Activated CD8-positive, alpha-beta memory T cell treated with anti-CD3 and anti-CD28 coated beads, Interleukin-2, amount 50 U/mL, for 24 hours (primary cell): Measurements from ENCODE around the gene DMD.

Experiments used
- DNase-seq: peaks from one replicate; pipeline ENCODE4 v3.0.0-alpha.2; 2020; ENCODE audit errors: extremely low read depth

DMD gene

GRCh38 chrX:31126205-31126604 lies 2085.1 kb downstream of the DMD start:
- DNase-seq = no peak

DNA sequence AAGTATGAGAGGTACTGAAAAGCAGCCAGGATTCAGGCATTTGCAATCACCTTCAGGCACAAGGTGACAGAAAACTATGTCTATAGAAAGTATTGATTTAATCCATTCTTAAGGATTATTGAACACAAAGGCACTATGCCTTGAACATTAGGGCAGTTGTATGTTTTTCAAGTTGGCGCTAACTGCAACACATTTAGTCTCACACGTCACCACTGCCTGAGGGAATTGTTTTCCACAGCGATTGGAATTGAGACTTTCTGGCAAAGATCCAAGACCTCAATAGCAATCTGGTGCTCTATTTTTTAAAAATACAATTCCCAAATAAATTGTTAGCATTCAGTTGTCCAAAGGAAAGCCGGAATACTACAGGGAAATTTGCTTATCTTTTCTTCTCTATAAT lies 2086.8 kb downstream of the DMD start:
- no peak for DNase-seq

DNA sequence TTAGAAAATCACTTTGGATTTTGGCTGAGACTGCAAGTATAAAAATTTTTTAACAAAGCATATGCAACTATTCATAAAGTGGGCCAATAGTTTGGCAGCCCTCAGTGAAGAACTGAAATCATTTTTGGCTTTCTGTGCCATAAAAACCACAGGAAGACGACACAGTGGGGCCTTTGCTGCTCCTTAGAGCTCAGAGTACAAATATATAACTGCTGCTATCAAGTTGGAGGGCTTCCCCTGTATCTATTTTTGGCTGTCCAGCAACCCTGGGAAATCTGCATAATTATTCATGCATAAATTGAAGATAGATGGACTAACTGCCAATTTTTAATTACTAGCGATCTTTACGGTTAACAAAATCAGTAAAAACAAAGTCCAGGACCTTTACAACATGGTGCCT lies 2088.0 kb downstream of the DMD start:
- DNase-seq = no peak

DNA sequence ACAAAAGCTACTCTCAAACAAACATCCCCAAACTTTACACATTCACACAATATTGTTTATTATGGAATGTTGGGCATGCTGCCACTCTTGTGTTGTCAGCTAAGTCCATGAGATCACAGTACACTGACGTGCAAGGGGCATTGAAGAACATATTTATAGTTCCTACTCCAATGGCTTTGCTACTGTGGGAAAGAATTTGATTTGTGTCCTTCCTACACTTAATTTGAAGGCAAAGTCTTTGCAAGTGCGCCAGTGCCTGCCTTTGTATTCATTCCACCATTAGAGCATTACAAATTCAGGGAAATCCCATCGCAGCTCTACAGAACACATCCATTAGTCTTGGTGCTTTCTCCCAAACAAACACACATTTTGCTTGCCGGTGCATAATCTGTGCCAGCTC lies 2094.1 kb downstream of the DMD start:
- DNase-seq = no peak

GRCh38 chrX:31115398-31115797 lies 2096.0 kb downstream of the DMD start:
- no peak for DNase-seq

- DNase-seq = no peak
These were observed 2096.5 kb downstream of the DMD start for GRCh38 chrX:31114858-31115257.

DNA sequence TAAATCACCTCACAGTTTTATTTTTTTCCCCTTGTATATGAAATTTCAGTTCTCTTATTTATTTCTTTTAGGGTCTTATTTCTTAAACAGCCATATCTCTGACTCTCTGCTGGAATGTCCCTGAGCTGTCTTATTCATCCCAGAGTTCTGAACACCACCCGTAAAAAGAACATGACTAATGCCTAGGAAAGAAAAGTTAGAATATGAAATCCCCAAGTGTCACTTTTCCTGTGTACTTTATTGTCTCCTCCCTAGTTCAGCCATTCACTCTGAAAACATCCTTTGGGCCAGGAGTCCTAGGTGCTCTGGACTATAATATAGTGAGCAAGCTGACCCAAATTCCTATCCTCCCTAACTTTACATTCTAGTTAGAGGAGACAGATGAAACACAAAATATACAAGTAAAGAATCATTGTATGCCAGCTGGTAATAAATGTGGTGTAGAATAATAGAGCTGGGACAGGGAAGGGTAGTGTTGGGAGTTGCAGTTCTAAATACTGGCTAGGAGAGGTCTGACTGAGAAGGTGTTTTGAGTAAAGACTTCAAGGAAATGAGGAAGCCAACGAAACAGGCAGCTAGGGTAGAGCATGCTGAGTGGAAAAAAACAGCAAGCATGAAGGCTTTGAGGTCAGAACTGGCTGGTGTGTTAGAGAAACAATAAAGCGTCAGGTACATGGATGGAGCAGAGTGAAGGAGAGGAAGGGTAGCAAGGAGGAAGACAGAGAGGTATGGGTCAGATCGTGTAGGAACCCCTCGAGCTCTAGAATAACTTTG lies 2098.9 kb downstream of the DMD start:
- no peak for DNase-seq

DNA sequence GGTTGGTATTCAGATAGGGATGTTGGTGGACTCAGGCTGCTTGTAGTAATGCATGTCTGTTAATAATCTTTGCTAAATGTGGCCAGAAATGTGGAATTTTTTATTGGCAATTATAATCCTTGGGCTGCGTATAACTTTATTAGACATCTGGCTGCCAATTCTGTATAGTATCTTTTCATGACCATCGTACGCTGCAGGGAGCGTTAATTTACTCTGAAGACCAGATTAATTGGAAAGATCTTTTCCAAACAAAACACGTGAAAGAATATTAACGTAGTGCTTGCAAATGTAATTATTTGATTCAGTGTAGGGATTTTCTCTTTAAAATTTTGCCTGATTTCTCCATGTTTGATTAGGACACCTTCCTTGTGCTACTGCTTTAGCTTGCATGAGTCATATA lies 2100.7 kb downstream of the DMD start:
- no peak for DNase-seq

DNA sequence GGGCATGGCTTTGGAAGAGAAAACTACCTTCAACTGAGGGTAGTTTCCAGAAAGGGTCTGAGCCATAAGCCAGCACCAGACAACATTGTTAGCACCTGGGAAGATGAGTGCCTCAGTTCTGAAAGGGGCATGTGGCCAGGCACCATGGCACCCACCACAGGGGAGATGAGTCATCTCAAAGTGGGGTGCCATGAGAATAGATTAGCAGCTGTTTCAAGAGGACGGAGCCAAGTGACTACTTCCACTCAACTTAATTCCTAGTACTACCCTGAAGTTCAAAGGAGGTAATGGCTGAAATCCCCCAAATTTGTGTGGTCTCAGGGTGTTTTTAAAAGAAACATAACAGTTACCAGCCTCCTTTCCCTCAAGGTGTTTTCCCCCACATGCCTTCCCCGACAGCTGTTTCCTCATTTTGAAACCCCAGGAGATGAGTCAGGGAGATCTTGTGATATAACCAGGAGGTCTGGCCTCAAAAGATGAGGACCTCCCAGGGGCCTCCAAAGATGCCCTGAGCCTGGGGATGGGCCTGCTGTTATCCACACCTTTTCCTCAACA lies 2111.7 kb downstream of the DMD start:
- DNase-seq = peak; percentile 2

- DNase-seq = no peak
These were observed 2113.3 kb downstream of the DMD start for GRCh38 chrX:31098079-31098478.

GRCh38 chrX:31093639-31093975 lies 2117.7 kb downstream of the DMD start:
- no peak for DNase-seq

DNA sequence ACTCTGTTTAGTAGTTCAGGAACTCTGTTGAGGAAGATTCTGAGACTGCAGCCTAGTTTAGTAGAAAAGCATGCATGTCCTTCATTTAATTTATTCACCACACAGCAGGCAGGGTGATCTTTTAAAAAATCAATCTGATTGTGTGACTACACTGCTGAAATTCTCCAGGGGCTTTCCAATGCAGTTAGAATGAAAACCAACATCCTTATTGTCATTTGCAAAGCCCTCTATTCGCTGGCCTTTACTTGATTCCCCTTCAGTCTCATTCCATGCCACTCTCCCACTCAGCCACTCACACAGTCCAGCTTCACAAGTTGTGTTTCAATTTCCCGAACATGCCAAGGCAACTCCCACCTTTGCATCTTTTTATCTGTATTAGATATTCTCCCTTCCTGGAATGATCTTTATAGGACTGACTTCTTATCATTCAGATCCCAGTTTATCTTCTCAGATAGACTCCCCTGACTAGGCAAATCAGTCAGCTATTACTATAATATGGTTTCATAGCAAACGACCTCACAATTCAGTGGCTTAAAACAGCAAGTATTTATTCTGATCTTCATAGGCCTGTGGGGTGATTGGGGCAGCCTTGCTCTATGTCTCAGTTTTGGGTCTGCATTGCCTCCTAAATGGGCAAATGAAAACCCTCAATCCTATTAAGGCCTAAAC lies 2118.2 kb downstream of the DMD start:
- DNase-seq = no peak

- no peak for DNase-seq
These were observed 2118.9 kb downstream of the DMD start for GRCh38 chrX:31092476-31092875.

DNA sequence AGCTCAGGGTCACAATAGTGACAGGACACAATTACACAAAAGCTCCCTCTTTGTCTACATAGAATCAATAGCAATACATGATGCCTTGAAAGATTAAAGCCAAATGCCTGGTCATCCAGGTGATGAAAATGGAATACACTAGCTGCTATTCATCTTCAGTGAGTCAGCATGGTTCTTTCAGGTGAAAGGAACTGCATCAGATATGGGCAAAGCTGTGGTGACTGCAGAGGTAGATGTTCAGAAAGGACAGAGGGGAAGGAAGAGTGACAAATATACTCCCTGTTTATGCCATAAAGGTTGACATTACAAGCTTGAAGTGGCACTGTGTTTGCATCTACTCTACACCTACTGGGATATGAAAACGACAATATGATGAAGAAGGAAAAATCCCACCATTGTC lies 2119.5 kb downstream of the DMD start:
- DNase-seq = no peak

DNA sequence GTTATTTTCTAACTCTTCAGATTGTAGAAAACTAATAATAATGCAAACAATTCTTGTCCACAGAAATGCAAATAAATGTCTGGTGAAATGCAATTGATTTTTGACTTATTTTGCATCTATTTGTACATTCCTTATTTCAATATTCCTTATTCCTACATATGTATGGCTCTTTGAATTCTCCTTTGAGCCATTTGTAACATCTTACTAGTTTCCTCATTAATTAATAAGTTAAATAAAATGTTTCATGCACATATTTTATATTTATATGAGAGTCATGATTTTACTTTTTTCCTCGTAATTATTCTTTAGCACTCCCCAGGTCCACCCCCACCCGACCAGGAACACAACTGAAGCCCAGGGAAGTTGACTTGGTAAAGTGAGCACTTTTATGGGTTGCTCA lies 2136.8 kb downstream of the DMD start:
- DNase-seq = no peak

DNA sequence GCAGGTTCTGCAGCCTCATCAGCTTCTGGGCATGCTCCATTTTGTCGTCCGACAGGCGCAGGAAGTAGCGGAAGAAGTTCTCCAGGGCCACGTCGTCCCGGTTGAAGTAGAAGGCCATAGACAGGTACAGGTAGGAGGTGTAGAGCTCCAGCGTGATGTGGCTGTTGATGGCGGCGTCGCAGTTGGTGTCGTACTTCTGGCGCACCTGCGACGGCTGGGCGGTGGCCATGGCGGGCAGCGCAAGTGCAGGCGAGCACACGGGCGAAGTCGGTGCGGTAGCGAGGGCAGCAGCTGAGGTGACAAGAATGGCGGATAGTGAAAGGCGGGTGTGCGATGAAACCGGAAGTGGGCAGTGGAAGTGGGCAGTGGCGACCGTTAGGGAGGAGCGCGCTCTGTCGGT lies 2139.6 kb downstream of the DMD start, which contains the start of gene FTHL17:
FTHL17 (minus strand) TSS at position 317 of the 400 bp plus-strand sequence; CDS start at position 229, 88 bp downstream.
- DNase-seq = no peak

DNA sequence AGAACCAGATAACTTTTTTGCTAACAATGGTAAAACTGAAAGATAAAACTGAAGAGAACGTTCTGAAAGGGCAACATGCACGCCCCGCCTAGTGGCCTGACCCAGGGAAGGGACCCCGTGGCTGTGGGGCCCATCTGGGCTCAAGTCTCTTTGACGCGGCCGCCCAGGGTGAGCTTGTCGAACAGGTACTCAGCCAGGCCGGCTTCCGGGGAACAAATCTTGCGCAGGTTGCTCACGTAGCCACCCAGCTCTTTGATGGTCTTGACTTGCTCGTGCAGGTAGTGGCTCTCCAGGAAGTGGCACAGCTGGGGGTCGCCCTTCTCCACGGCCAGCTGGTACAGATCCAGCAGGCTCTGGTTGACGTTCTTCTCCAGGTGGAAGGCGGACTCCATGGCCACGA lies 2140.1 kb downstream of the DMD start:
- no peak for DNase-seq

DNA sequence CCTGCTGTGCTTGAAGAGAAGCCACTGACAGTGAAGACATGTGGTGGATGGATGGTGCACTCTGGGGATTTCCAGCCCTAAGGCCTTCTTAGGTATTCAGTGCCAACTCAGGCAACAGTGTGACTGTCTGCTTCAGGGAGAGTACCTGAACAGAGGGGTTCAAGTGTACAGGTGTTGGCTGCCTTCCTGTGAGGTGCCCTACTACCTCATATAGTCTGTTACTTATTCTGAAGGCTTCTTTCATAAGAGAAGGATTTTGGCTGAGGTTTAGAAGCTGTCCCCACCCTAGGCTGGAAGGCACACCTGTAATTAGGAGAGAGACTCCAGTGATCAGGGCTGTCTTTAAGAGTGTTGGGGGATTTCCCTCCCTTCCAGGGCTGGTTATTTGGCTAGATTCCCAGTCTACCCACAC lies 2141.3 kb downstream of the DMD start:
- DNase-seq = no peak
